Epithelial cell of proximal tubule (primary cell): ENCODE results near the gene SSRP1. TPM values are rescaled to one million over a fixed set of nuclear protein-coding genes. Genes with fewer than 3 reads are reported as not detected.
"Not testable (repeated sequence)": the region's sequence is repeated elsewhere in the genome, so short reads cannot be mapped to it uniquely, and the experiment has no call there.

Experiments
- DNase-seq: peaks from one replicate; pipeline ENCODE4 v3.0.0-alpha.2; 2011; ENCODE audit warnings: low read depth
- H3K4me3 ChIP-seq: 2 replicates; pipeline ENCODE4 v1.5.1; 2011; ENCODE audit warnings: low read depth, mild to moderate bottlenecking, low read length
- total RNA-seq: library from RNA; depleted of rRNA; stranded (reverse); fragments of >200 nt; gene quantifications from 2 replicates; pipeline ENCODE4 v1.2.3, GENCODE V29; 2015
- TF ChIP-seq, protein P1 (sequence below): conservative IDR thresholded peaks from 2 replicates; pipeline ENCODE4 v1.5.1; 2012; ENCODE audit warnings: low read depth, mild to moderate bottlenecking, low read length

The SSRP1 gene
- total RNA-seq, 1 donor from 2014 or later: 141 TPM

DNA sequence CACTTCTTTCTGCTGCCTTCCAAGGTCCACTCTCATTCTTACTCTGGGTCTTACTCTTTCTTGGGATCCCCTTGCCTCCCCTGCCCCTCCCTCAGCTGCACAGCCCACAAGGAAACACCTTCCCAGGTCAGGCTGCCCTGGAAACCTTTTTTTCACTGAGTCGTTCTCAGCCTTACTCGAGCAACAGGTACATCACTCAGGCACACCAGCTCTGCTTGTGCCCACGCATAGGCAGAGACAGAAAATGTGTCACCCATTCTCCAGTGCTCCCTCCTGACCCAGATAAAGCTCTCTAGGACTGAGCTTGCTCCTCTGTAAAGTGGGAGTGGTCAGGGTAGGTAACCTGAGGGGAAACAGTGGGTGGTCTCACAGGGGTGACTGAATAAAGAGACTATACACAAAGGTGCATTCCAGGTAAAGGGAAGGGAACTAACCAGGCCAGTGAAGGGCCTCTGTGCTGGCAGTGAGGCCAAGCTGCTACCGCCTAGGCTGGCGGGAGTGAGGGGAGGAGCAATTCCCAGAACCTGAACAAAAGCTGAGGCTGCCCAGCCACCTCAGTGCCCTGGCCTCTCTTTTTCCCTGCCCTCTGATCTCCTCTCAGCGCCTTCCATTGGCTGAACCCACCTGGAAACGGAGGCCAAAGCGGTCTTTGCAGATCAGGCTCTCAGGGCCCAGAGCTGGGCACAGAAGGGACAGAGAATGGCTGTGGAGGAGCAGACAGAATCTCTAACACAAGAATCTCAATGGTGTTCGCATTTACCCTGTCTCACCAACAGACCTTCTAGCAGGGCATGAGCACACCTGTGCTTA lies 29.4 kb upstream of the SSRP1 start:
- TF ChIP-seq, protein P1, sequence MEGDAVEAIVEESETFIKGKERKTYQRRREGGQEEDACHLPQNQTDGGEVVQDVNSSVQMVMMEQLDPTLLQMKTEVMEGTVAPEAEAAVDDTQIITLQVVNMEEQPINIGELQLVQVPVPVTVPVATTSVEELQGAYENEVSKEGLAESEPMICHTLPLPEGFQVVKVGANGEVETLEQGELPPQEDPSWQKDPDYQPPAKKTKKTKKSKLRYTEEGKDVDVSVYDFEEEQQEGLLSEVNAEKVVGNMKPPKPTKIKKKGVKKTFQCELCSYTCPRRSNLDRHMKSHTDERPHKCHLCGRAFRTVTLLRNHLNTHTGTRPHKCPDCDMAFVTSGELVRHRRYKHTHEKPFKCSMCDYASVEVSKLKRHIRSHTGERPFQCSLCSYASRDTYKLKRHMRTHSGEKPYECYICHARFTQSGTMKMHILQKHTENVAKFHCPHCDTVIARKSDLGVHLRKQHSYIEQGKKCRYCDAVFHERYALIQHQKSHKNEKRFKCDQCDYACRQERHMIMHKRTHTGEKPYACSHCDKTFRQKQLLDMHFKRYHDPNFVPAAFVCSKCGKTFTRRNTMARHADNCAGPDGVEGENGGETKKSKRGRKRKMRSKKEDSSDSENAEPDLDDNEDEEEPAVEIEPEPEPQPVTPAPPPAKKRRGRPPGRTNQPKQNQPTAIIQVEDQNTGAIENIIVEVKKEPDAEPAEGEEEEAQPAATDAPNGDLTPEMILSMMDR: no peak
- no peak for DNase-seq
- H3K4me3 ChIP-seq: no peak overlapping the region

DNA sequence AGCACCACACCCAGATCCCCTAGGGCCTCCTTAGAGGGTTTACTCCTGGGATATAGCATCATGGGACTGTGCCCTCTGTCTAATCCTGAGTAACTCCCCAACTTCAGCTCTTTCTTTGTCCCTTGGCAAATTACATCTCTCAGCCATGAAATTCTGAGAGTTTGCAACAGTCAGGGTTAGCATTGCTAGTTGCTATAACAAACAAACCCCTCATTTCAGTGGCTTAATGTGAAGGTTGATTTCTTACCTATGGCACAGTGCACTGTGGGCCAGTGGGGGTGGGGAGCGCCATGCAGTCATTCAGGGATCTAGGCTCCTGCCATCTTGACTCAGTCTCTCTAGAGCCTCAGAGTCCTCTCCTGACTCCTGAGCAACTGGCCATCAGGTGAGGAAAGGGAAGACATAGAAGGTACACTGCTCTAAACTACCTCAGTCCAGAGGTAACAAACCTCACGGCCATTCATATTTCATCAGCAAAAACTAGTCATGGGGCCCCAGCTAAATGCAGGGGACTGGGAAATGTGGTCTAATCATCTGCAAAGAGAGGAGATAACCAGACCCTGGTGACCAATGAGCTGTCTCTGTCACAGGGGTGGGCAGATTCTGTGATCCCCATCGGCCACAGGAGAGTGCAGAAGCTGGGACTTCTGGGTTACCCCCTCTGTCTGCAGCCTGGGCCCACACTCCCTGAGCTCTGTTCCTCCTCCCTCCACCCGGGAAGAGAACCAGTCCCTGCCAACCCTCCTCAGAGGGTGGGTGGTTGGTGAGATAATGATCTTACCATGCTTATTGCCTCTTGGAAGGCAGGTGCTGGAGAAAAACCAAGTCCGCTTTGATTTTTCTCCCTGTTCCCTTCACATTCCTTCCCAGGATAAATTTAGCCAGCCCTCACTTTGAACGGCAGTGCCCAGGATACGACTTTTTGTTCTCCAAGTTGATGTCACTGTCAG lies 27.7 kb upstream of the SSRP1 start:
- H3K4me3 ChIP-seq: no peak overlapping the region
- DNase-seq: no peak
- TF ChIP-seq, protein P1: no peak

DNA sequence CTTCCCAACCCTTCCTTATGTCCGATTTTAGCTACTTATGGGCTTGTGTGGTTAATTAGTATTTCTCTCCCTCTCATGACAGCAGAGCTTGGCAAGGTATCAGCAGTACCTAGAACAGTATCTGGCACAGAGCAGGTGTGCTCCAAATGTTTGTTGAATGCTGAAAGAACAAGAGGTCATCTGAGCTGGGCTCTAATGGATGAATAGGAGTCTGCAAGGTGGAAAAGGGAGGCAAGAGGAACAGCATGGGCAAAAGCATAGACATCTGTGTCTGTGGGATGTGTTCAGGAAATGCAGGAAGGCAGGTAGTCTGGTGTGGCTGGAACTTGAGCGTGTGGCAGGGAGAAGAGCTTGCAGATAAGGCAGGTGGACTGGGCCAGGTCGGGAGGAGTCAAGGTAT lies 26.2 kb upstream of the SSRP1 start:
- no peak overlapping the region for H3K4me3 ChIP-seq
- no peak for DNase-seq
- TF ChIP-seq, protein P1: no peak

DNA sequence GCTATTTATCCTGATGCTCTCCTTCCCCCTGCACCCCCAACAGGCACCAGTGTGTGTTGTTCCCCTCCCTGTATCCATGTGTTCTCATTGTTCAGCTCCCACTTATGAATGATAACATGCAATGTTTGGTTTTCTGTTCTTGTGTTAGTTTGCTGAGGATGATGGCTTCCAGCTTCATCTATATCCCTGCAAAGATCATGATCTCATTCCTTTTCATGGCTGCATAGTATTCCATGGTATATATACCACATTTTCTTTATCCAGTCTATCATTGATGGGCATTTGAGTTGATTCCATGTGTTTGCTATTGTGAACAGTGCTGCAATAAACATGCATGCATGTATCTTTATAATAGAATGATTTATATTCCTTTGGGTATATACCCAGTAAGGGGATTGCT lies 25.7 kb upstream of the SSRP1 start:
- H3K4me3 ChIP-seq, DNase-seq: not testable (repeated sequence)

DNA sequence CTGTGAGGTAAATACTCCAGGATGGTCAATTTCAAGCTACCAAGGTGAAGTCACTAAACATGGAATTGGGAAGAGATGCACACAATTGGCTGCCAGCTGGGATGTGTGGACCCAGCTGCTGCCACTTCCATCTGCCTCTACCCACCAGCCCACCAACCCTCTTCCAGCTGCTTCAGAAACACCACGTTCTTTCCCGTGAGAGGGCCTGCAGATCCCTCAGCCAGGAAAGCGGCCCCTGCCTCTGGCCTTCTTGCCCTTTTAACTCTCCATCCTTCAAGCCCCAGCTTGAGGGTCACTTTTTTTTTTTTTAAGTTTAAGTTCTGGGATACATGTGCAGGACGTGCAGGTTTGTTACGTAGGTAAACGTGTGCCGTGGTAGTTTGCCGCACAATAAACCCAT lies 25.3 kb upstream of the SSRP1 start:
- DNase-seq: no peak
- H3K4me3 ChIP-seq: no peak overlapping the region
- TF ChIP-seq, protein P1: no peak

DNA sequence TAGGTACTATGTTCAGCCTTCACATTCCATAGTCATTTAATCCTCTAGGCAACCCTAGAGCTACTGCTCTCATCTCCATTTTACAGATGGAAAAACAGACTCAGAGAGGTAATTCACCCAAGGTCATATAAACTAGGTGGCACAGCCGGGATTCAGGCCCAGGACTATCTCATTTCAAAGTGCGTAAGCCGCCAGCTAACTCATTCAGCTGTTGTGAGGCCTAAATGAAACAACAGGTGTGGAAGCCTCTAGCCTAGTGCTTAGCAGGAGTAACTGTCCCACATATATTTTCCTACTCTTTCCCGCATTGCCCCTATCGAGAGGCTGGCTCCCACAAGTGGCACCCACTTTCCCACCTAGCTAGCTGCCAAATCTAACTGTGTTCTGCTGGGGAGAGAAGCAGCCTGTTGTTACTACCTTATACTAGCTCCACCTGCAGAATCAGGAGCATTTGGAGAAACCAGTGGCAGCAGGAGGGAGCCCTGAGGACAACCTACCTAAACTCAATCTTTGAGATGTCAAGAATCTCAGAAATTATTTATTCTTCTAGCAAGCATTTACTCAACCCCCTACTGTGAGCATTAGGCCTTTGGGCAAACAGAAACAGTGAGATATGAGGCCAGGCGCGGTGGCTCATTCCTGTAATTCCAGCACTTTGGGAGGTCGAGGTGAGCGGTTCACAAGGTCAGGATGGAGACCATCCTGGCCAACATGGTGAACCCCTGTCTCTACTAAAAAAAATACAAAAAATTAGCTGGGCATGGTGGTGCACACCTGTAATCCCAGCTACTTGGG lies 24.4 kb upstream of the SSRP1 start:
- no peak overlapping the region for H3K4me3 ChIP-seq
- no peak for DNase-seq
- TF ChIP-seq, protein P1: no peak

DNA sequence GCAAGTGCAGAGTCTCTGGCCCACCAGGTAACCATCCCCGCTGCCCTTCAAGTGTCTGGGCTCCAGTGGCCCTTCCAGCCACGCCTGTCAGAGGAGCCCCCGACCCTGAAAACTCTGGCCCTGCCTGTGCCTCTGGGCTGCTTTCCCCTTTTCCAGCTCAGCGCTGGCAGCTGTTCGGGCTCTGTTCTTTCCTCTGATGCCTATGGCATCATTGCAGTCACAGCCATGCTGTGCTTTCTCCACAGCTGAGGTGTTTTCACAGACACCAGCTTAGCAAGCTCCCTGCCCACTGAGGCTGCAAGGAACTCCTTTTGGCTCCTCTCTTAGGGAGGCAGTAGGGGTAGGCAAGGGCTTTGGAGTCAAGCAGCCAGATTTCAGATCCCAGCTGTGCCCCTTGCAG lies 23.7 kb upstream of the SSRP1 start:
- TF ChIP-seq, protein P1: no peak
- H3K4me3 ChIP-seq: no peak overlapping the region
- DNase-seq: no peak
